ENCODE data around the gene PCNX2.

The PCNX2 gene

DNA sequence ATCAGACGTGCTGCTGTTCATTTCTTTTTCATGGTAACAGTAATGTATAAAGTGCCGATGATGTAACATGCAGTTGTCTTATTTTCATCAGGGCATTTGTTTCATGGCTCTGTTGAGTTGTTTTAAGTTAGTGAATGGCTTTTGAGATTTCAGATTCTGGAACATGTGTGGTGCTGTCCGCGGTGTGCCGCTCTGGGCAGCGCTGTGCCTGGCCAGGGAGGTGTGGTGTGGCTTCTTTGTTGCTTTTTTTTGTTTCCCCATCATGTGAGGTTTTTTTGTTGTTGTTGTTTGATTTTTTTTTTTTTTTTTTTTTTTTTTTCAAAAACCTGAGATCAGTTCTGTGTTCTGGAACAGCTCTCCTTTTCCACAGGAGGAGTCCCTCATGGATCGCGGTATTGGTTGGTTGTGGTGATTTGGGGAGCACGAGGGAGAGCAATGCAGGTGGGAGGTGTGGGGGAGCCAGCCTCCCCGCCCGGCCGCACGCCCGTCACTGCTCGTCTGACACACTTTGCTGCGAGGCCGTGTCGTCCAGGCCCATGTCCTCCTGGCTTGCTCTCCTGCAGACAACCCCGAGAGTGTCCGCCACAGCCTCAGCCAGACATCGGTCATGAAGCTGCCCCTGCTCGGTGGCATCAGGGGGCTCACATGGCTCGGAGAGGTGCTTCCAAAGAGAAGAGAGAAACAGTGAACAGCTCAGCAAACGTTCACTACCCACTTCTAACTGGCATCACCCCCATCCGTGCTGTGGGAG, 311.5 kb downstream of the PCNX2 start:
- TF ChIP-seq, protein P1, sequence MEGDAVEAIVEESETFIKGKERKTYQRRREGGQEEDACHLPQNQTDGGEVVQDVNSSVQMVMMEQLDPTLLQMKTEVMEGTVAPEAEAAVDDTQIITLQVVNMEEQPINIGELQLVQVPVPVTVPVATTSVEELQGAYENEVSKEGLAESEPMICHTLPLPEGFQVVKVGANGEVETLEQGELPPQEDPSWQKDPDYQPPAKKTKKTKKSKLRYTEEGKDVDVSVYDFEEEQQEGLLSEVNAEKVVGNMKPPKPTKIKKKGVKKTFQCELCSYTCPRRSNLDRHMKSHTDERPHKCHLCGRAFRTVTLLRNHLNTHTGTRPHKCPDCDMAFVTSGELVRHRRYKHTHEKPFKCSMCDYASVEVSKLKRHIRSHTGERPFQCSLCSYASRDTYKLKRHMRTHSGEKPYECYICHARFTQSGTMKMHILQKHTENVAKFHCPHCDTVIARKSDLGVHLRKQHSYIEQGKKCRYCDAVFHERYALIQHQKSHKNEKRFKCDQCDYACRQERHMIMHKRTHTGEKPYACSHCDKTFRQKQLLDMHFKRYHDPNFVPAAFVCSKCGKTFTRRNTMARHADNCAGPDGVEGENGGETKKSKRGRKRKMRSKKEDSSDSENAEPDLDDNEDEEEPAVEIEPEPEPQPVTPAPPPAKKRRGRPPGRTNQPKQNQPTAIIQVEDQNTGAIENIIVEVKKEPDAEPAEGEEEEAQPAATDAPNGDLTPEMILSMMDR (conservative IDR thresholded peaks at IDR 0.05; ENCODE audit: low read depth, low read length), result no peak
- no peak for DNase-seq (ENCODE audit: low read depth)
- H3K4me3 ChIP-seq (ENCODE audit: low read depth, low read length), result no peak overlapping the region

DNA sequence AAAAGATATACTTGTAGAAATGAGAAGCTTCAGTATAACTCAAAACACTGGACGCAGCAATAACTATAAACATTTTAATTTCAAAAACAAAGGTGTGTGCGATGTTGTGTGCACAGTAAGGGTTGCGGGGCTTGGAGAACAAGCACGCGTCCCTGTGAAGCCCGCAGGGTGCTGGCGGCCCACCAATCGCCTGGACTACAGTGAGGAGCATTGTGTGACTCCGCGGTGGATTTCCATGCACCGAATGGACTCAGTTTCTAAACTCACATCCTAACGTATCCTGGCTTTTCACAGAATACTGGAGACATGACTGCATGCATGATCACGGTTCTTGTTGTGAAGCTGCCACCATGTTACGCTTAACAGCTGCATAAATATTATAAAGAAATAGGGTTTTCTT, 312.1 kb downstream of the PCNX2 start:
- TF ChIP-seq, protein P1 (conservative IDR thresholded peaks at IDR 0.05; ENCODE audit: low read depth, low read length), result no peak
- no peak for DNase-seq (ENCODE audit: low read depth)
- no peak overlapping the region for H3K4me3 ChIP-seq (ENCODE audit: low read depth, low read length)

DNA sequence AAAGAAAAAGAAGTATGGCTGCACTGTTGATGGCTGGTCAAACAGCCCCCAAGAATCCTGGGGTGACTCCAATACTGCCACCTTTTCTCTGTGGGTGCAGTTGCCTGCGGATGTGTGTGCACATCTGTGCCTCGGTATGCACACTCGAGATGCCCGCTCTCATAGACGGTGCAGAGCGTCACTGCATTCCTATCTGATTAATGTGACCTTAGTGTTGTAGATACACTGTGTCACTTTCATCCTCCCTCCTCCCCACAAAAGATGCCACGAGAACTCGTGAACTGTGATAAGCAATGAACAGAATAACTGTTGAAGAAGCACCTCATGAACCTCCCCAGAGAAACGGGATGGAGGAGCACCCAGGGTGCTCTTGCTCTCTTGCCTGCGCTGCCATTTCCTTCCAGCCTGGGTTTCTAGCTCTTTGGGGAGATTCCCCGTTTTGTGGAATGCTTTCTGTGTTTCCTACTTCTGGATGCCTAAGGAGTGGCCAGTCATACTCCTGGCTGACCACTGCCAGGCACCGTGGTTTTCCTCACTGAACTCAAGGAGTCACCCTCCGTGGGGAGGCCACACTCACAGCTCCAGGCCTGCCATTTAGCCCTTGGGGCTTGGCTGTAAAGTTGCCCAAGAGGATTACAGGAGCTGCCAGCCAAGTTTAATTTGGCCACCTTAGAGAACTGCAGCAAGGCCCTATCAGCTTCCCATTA, 313.1 kb downstream of the PCNX2 start:
- TF ChIP-seq, protein P1 (conservative IDR thresholded peaks at IDR 0.05; ENCODE audit: low read depth, low read length), result no peak
- peak; percentile 47 for DNase-seq (ENCODE audit: low read depth)
- no peak overlapping the region for H3K4me3 ChIP-seq (ENCODE audit: low read depth, low read length)

DNA sequence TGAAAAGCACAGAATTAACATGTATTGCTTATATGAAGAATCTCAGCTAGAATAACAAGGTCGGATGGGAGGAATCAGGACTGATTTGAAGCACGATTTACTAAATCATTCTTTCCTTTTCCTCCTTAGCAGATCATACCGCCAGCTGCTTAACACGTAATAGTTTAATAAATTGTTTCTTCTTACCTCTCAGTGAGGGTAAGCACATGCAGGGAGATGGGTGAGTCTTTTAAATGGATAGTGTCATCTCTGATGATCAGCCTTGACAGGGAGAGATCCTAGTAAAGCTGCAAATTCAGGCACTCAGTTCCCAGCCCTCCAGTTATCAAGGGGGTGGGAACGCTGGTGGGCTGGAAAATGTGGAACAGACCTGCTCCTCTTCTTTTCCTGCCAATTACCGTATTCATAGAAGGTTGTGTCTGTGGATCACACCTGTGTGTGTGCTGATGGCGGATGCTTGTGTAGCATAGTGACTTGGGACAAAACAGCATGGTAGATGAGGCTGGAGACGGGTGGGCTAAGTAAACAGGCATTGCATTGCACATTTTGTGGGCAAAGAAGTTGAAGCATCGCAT, 314.5 kb downstream of the PCNX2 start:
- DNase-seq (ENCODE audit: low read depth), result no peak
- TF ChIP-seq, protein P1 (conservative IDR thresholded peaks at IDR 0.05; ENCODE audit: low read depth, low read length), result no peak
- no peak overlapping the region for H3K4me3 ChIP-seq (ENCODE audit: low read depth, low read length)

DNA sequence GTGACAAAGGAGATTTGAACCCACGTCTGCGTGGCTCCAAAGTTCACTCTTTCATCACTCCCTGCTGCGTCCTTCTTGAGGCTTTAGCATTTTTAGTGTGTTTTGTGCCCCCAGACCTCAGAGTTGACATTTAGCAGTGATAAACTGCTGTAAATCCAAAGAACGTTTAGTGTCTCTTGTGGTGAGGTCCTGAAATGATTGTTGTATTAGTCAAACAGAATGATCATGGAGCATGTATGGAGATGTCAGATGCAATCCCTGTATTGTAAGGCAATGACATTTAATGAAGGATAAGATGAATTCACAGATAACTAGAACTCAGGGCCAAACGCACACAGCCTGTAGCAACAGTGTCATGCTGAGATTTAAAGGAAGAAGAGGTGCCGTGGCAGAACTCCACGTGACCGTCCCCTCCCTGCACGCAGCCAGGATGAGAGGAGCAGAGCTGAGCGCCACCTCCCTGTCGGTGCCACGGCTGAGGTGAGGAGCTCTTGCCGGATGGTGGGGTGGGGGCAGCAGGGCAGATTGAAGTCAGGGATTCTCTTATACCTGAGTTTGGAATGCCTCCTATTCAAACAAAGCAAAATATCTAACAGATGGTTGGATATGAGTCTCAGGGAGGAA, 315.1 kb downstream of the PCNX2 start:
- TF ChIP-seq, protein P1 (conservative IDR thresholded peaks at IDR 0.05; ENCODE audit: low read depth, low read length), result no peak
- DNase-seq (ENCODE audit: low read depth), result peak; percentile 20
- H3K4me3 ChIP-seq (ENCODE audit: low read depth, low read length), result no peak overlapping the region

DNA sequence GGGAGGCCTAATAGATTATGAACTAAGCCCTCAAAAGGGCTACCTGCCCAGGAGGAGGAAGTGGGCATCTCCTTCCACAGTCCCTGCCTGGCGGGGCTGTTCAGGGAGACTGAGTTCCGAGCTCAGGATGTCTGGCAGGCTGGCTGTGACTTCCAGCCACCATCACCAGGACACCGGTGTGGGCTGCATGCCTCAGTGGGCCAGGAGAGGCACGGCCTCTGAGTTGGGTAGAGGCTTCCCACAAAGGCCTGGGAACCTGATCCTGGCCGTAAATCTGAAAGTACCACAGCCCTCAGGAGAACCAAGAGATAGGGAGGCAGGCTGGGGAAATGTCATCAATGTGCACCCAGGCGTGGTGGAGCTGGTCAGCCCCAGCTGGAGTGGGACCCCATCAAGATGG, 316.0 kb downstream of the PCNX2 start:
- no peak for DNase-seq (ENCODE audit: low read depth)
- TF ChIP-seq, protein P1 (conservative IDR thresholded peaks at IDR 0.05; ENCODE audit: low read depth, low read length), result no peak
- H3K4me3 ChIP-seq (ENCODE audit: low read depth, low read length), result no peak overlapping the region

All from choroid plexus epithelial cell (primary cell).